H1 (cell line): ENCODE data around the gene VOPP1. TPM values are rescaled to one million over a fixed set of nuclear protein-coding genes. Genes with fewer than 3 reads are reported as not detected.

Experiments
- CBX8 ChIP-seq: fragments of 300-800, 300-1000 bp; sonication (generic); IDR thresholded peaks from 2 replicates; pipeline ENCODE4 v1.7.1; 2016; ENCODE audit warnings: low read depth, low read length, borderline replicate concordance
- CEBPB ChIP-seq: IDR thresholded peaks from 2 replicates; pipeline ENCODE4 v1.6.1; 2012; ENCODE audit warnings: low read depth, low read length
- KDM5A ChIP-seq: fragments of 200-600 bp; IDR thresholded peaks from 2 replicates; pipeline ENCODE4 v1.7.1; 2012; ENCODE audit warnings: mild to moderate bottlenecking, low read length, inconsistent platforms, mixed read lengths
- MAFK ChIP-seq: IDR thresholded peaks from 2 replicates; pipeline ENCODE4 v1.6.1; 2012; ENCODE audit warnings: low read depth, mild to moderate bottlenecking, improper control_type of control experiment, low read length
- PHF8 ChIP-seq: fragments of 200-600 bp; sonication (generic); conservative IDR thresholded peaks from 2 replicates; pipeline ENCODE4 v1.7.1; 2012; ENCODE audit warnings: low read depth, mild to moderate bottlenecking, inconsistent platforms, low read length, moderate library complexity
- RBBP5 ChIP-seq: IDR thresholded peaks from 2 replicates; pipeline ENCODE4 v1.7.1; 2012; ENCODE audit warnings: low read depth, mild to moderate bottlenecking, inconsistent platforms, low read length, moderate library complexity, borderline replicate concordance
- SIN3A ChIP-seq, 2 experiments: IDR thresholded peaks in 1 of 2; conservative IDR thresholded peaks in 1 of 2; 2 replicates each; pipeline ENCODE4 v1.6.1; 2011 to 2012; ENCODE audit warnings: low read length in 2 of 2, improper control_type of control experiment in 1 of 2, low read depth in 1 of 2, mild to moderate bottlenecking in 1 of 2
- polyA plus RNA-seq, 7 experiments: library from polyadenylated mRNA; depleted of rRNA in 3 of 7; stranded (reverse) in 5 of 7; unstranded in 2 of 7; fragments of >200 nt in 5 of 7; fragments of 200-250 nt in 2 of 7; gene quantifications; 1 replicate in 5 of 7; 2 replicates in 1 of 7; 4 replicates in 1 of 7; pipeline versions ENCODE4 v1.2.1 to v1.2.3, GENCODE V29; 2011 to 2013; ENCODE audit warnings: missing spikeins in 2 of 7, mixed read lengths in 2 of 7
- total RNA-seq: library from RNA; stranded (reverse); fragmentation: NEBNext Ultra II Directional; extraction: Animal tissue kit (Norgen Biotek cat#: 25700); gene quantifications from 2 replicates; pipeline ENCODE4 v1.2.1, GENCODE V29; 2021
- TF ChIP-seq, protein P1 (sequence below): fragments of 300-600 bp; sonication (generic); IDR thresholded peaks from 2 replicates; pipeline ENCODE4 v1.7.1; 2012; ENCODE audit warnings: low read length, moderate library complexity, mild to moderate bottlenecking, inconsistent platforms; ENCODE audit not compliant: insufficient replicate concordance
- TF ChIP-seq, protein P2 (sequence below): IDR thresholded peaks from 2 replicates; pipeline ENCODE4 v1.6.1; 2012; ENCODE audit warnings: inconsistent platforms

The VOPP1 gene
- total and polyA plus RNA-seq, 2 of the 8 experiments (the other 6 are each of a cell fraction or from before 2014, with no cell fraction given): 44.7 to 83.0 TPM

DNA sequence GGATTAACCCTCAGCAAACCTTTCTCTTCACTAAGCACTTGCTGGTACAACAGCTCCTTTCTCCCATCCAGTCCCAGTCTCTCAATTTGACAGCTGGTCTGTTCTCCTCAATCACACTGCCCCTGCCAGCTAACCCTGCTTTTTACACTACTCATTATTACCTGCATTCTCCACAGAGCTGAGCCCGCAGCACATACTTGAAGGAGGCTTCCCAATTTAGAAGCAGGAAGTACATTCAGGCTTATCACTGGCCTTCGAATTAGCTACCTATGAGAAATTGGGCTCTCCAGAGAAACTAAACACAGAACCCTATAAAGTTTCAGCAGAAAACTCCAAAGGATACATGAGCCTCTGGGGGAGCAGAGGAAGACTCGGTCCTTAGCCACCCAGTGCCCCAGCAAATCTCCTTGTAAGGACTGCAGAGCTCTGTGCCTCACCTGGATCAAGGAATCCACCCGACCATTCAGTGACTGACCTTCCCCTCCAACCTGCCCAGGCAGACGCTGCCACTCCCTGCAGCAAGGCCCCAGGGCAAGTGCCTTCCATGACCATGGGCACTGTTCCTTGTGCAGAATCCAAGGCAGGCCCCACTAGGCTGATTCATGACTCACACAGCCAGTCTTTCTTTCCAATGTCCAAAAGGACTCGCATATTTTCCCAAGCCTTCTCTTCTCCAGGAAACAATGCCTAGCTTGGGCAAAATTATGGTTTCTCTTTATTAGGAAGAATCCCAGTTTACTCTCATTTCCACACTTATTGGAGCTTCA, 68.0 kb downstream of the VOPP1 start (continued):
- TF ChIP-seq, protein P1, sequence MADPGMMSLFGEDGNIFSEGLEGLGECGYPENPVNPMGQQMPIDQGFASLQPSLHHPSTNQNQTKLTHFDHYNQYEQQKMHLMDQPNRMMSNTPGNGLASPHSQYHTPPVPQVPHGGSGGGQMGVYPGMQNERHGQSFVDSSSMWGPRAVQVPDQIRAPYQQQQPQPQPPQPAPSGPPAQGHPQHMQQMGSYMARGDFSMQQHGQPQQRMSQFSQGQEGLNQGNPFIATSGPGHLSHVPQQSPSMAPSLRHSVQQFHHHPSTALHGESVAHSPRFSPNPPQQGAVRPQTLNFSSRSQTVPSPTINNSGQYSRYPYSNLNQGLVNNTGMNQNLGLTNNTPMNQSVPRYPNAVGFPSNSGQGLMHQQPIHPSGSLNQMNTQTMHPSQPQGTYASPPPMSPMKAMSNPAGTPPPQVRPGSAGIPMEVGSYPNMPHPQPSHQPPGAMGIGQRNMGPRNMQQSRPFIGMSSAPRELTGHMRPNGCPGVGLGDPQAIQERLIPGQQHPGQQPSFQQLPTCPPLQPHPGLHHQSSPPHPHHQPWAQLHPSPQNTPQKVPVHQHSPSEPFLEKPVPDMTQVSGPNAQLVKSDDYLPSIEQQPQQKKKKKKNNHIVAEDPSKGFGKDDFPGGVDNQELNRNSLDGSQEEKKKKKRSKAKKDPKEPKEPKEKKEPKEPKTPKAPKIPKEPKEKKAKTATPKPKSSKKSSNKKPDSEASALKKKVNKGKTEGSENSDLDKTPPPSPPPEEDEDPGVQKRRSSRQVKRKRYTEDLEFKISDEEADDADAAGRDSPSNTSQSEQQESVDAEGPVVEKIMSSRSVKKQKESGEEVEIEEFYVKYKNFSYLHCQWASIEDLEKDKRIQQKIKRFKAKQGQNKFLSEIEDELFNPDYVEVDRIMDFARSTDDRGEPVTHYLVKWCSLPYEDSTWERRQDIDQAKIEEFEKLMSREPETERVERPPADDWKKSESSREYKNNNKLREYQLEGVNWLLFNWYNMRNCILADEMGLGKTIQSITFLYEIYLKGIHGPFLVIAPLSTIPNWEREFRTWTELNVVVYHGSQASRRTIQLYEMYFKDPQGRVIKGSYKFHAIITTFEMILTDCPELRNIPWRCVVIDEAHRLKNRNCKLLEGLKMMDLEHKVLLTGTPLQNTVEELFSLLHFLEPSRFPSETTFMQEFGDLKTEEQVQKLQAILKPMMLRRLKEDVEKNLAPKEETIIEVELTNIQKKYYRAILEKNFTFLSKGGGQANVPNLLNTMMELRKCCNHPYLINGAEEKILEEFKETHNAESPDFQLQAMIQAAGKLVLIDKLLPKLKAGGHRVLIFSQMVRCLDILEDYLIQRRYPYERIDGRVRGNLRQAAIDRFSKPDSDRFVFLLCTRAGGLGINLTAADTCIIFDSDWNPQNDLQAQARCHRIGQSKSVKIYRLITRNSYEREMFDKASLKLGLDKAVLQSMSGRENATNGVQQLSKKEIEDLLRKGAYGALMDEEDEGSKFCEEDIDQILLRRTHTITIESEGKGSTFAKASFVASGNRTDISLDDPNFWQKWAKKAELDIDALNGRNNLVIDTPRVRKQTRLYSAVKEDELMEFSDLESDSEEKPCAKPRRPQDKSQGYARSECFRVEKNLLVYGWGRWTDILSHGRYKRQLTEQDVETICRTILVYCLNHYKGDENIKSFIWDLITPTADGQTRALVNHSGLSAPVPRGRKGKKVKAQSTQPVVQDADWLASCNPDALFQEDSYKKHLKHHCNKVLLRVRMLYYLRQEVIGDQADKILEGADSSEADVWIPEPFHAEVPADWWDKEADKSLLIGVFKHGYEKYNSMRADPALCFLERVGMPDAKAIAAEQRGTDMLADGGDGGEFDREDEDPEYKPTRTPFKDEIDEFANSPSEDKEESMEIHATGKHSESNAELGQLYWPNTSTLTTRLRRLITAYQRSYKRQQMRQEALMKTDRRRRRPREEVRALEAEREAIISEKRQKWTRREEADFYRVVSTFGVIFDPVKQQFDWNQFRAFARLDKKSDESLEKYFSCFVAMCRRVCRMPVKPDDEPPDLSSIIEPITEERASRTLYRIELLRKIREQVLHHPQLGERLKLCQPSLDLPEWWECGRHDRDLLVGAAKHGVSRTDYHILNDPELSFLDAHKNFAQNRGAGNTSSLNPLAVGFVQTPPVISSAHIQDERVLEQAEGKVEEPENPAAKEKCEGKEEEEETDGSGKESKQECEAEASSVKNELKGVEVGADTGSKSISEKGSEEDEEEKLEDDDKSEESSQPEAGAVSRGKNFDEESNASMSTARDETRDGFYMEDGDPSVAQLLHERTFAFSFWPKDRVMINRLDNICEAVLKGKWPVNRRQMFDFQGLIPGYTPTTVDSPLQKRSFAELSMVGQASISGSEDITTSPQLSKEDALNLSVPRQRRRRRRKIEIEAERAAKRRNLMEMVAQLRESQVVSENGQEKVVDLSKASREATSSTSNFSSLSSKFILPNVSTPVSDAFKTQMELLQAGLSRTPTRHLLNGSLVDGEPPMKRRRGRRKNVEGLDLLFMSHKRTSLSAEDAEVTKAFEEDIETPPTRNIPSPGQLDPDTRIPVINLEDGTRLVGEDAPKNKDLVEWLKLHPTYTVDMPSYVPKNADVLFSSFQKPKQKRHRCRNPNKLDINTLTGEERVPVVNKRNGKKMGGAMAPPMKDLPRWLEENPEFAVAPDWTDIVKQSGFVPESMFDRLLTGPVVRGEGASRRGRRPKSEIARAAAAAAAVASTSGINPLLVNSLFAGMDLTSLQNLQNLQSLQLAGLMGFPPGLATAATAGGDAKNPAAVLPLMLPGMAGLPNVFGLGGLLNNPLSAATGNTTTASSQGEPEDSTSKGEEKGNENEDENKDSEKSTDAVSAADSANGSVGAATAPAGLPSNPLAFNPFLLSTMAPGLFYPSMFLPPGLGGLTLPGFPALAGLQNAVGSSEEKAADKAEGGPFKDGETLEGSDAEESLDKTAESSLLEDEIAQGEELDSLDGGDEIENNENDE: no peak
- TF ChIP-seq KDM5A (no peak), CEBPB (no peak), SIN3A (conservative IDR thresholded peaks at IDR 0.05 in 1 of 2, IDR thresholded peaks at IDR 0.05 in 1 of 2; ENCODE audit: low read depth in 1 of 2, low read length in 2 of 2) (no peak), RBBP5 (no peak), PHF8 (no peak), CBX8 (no peak), MAFK (no peak)
- TF ChIP-seq, protein P2, sequence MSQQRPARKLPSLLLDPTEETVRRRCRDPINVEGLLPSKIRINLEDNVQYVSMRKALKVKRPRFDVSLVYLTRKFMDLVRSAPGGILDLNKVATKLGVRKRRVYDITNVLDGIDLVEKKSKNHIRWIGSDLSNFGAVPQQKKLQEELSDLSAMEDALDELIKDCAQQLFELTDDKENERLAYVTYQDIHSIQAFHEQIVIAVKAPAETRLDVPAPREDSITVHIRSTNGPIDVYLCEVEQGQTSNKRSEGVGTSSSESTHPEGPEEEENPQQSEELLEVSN: no peak
